HepG2 (cell line): ENCODE results near the gene HAO2. TPM values are rescaled to one million over a fixed set of nuclear protein-coding genes. Genes with fewer than 3 reads are reported as not detected.

Source experiments
- ATAC-seq: fragments of 200-7000 bp; cut with Tn5 transposase; 3 replicates; pipeline ENCODE4 v1.9.1; 2020; ENCODE audit warnings: mild to moderate bottlenecking, moderate library complexity
- BruUV-seq: library from RNA; stranded (reverse); fragments of 400-500 nt; replicated peaks from 2 replicates; lab custom pipeline; 2021; lab: Mats Ljungman, UMichigan
- CTCF ChIA-PET: fragments of 300-600 bp; formaldehyde crosslinking; extraction: SDS; loops from one replicate; lab custom pipeline; 2021; ENCODE audit warnings: low total read pairs, inconsistent platforms, low intra/inter-chr PET ratio; lab: Yijun Ruan, JAX
- POLR2A ChIA-PET: fragments of 350-600 bp; sonication (Branson Sonifier 250); formaldehyde crosslinking; loops from one replicate; lab custom pipeline; 2020; ENCODE audit warnings: antibody characterized with exemption, inconsistent platforms; lab: Yijun Ruan, JAX
- DNase-seq: peaks from one replicate; pipeline ENCODE4 v3.0.0-alpha.2; 2015; ENCODE audit warnings: low spot score
- FAIRE-seq: peaks from 3 replicates; lab custom pipeline; 2011; peaks lifted over from hg19 to GRCh38; lab: Jason Lieb, UNC
- H2AFZ ChIP-seq: one replicate; pipeline ENCODE4 v1.6.1; 2011; ENCODE audit warnings: low read length, inconsistent platforms
- H3K27ac ChIP-seq: fragments of 300-600 bp; 3 replicates; pipeline ENCODE4 v1.8.0; 2011; ENCODE audit warnings: mixed run types, mild to moderate bottlenecking, mixed read lengths, low read length, inconsistent platforms; ENCODE audit not compliant: insufficient read depth; ENCODE audit errors: extremely low read length
- H3K27me3 ChIP-seq, 2 experiments: fragments of 200-600 bp in 1 of 2; 2 replicates in 1 of 2; 3 replicates in 1 of 2; pipeline versions ENCODE4 v1.6.0 to v1.8.0; 2011; ENCODE audit warnings: low read length in 2 of 2, mild to moderate bottlenecking in 2 of 2, moderate library complexity in 2 of 2, inconsistent platforms in 1 of 2; ENCODE audit not compliant: insufficient read depth in 2 of 2, control insufficient read depth in 1 of 2
- H3K36me3 ChIP-seq, 2 experiments: fragments of 200-600 bp in 1 of 2; replicated peaks in 1 of 2; 2 replicates in 1 of 2; 3 replicates in 1 of 2; pipeline versions ENCODE4 v1.5.1 to v1.8.0; 2011; ENCODE audit warnings: low read length in 2 of 2, inconsistent platforms in 1 of 2; ENCODE audit not compliant: insufficient read depth in 2 of 2, control insufficient read depth in 1 of 2
- H3K4me1 ChIP-seq: 2 replicates; pipeline ENCODE4 v1.5.1; 2012; ENCODE audit warnings: low read length, inconsistent platforms; ENCODE audit not compliant: insufficient read depth
- H3K4me2 ChIP-seq: 2 replicates; pipeline ENCODE4 v1.6.0; 2011; ENCODE audit warnings: low read depth, low read length, inconsistent platforms
- H3K4me3 ChIP-seq, 3 experiments: fragments of 200-600 bp in 1 of 3; sonication (generic), shearing (Covaris generic) in 1 of 3; replicated peaks in 1 of 3; 2 replicates each; pipeline ENCODE4 v1.5.1; 2011 to 2016; ENCODE audit warnings: low read length in 3 of 3, inconsistent platforms in 2 of 3, low read depth in 2 of 3, mild to moderate bottlenecking in 2 of 3, control low read depth in 1 of 3, mixed read lengths in 1 of 3; ENCODE audit not compliant: insufficient read depth in 1 of 3
- H3K79me2 ChIP-seq: one replicate; pipeline ENCODE4 v1.6.1; 2011; ENCODE audit warnings: low read length, inconsistent platforms; ENCODE audit not compliant: insufficient read depth
- H3K9ac ChIP-seq: 2 replicates; pipeline ENCODE4 v1.6.0; 2011; ENCODE audit warnings: mild to moderate bottlenecking, low read depth, low read length, inconsistent platforms; ENCODE audit not compliant: insufficient read depth
- H3K9me3 ChIP-seq: 2 replicates; pipeline ENCODE4 v1.5.1; 2012; ENCODE audit warnings: mild to moderate bottlenecking, low read length
- H4K20me1 ChIP-seq: 2 replicates; pipeline ENCODE4 v1.6.0; 2011; ENCODE audit warnings: inconsistent platforms, mild to moderate bottlenecking, low read length, moderate library complexity; ENCODE audit not compliant: insufficient read depth
- ARID2 ChIP-seq: sonication (generic); formaldehyde crosslinking; IDR thresholded peaks from 2 replicates; pipeline ENCODE4 v1.8.1; 2022; ENCODE audit warnings: mild to moderate bottlenecking, missing genetic modification reagents, borderline replicate concordance
- CCDC6 ChIP-seq: sonication (generic); formaldehyde crosslinking; IDR thresholded peaks from 2 replicates; pipeline ENCODE4 v1.8.1; 2022; ENCODE audit warnings: mild to moderate bottlenecking, missing genetic modification reagents, moderate library complexity
- FOSL2 ChIP-seq: sonication (generic); formaldehyde crosslinking; IDR thresholded peaks from 2 replicates; pipeline ENCODE4 v1.4.0; 2020; ENCODE audit warnings: missing genetic modification reagents
- GATA4 ChIP-seq: sonication (generic); IDR thresholded peaks from 2 replicates; pipeline ENCODE4 v1.6.1; 2016; ENCODE audit warnings: antibody characterized with exemption, low read depth, borderline replicate concordance
- KDM2A ChIP-seq: sonication (generic); formaldehyde crosslinking; IDR thresholded peaks from 2 replicates; pipeline ENCODE4 v1.4.0; 2020; ENCODE audit warnings: low read depth, missing genetic modification reagents, borderline replicate concordance
- KDM5A ChIP-seq: fragments of 200-600 bp; sonication (generic); IDR thresholded peaks from 2 replicates; pipeline ENCODE4 v1.7.0; 2018; ENCODE audit warnings: antibody characterized with exemption, mild to moderate bottlenecking, low read length, borderline replicate concordance
- KLF15 ChIP-seq: sonication (generic); formaldehyde crosslinking; IDR thresholded peaks from 2 replicates; pipeline ENCODE4 v1.8.1; 2023; ENCODE audit warnings: borderline replicate concordance, mild to moderate bottlenecking, inconsistent platforms, missing genetic modification reagents, mixed read lengths
- MATR3 ChIP-seq: sonication (generic); formaldehyde crosslinking; IDR thresholded peaks from 2 replicates; pipeline ENCODE4 v1.4.0; 2020; ENCODE audit warnings: missing genetic modification reagents
- PAX8 ChIP-seq: sonication (generic); formaldehyde crosslinking; IDR thresholded peaks from 2 replicates; pipeline ENCODE4 v1.8.0; 2022; ENCODE audit warnings: mild to moderate bottlenecking, missing genetic modification reagents, borderline replicate concordance
- SAP130 ChIP-seq: IDR thresholded peaks from 2 replicates; pipeline ENCODE4 v1.6.1; 2016; ENCODE audit warnings: low read depth
- TCF7 ChIP-seq: sonication (generic); IDR thresholded peaks from 2 replicates; pipeline ENCODE4 v1.6.1; 2016; ENCODE audit warnings: antibody characterized with exemption, low read depth
- TEAD3 ChIP-seq: optimal IDR thresholded peaks from 2 replicates; pipeline ENCODE3; 2016; ENCODE audit warnings: borderline replicate concordance
- ZKSCAN8 ChIP-seq: IDR thresholded peaks from 2 replicates; pipeline ENCODE4 v1.6.1; 2016; ENCODE audit warnings: borderline replicate concordance, missing genetic modification reagents, missing compliant biosample characterization
- ZNF572 ChIP-seq: sonication (generic); formaldehyde crosslinking; IDR thresholded peaks from 2 replicates; pipeline ENCODE4 v1.5.1; 2020; ENCODE audit warnings: mild to moderate bottlenecking, missing genetic modification reagents
- ZNF644 ChIP-seq: IDR thresholded peaks from 2 replicates; pipeline ENCODE4 v1.6.1; 2016; ENCODE audit warnings: low read depth
- ZNF781 ChIP-seq: sonication (generic); formaldehyde crosslinking; IDR thresholded peaks from 2 replicates; pipeline ENCODE4 v1.5.1; 2020; ENCODE audit warnings: borderline replicate concordance, mild to moderate bottlenecking, missing genetic modification reagents; ENCODE audit errors: not compliant biosample characterization
- in situ Hi-C: cut with HindIII; loops from 2 replicates; pipeline ENCODE4 v1.10.0; 2017; ENCODE audit warnings: low pct_unique_long_range_greater_than_20kb; ENCODE audit not compliant: extremely low pct_ligation_motif_present
- intact Hi-C: fragments of 100-400 bp; cut with micrococcal nuclease; formaldehyde crosslinking; loops from one replicate; pipeline ENCODE4 v1.10.0; 2022; ENCODE audit not compliant: unreplicated experiment
- polyA plus RNA-seq, 8 experiments: library from polyadenylated mRNA; depleted of rRNA in 3 of 8; stranded (reverse) in 7 of 8; unstranded in 1 of 8; fragments of >200 nt; fragmentation: Illumina TruSeq in 4 of 8; extraction: Trizol in 4 of 8; gene quantifications; 2 replicates each; pipeline versions ENCODE4 v1.2.1 to v1.2.3, GENCODE V29; 2011 to 2016; ENCODE audit warnings: low read depth in 4 of 8, missing spikeins in 1 of 8, mixed read lengths in 1 of 8; ENCODE audit not compliant: insufficient read depth in 1 of 8
- total RNA-seq, 5 experiments: library from RNA; depleted of rRNA; stranded (reverse); fragments of >200 nt; fragmentation: Illumina TruSeq; extraction: Trizol; gene quantifications; 2 replicates each; pipeline ENCODE4 v1.2.3, GENCODE V29; 2016; ENCODE audit warnings: low read depth in 1 of 5
- TF ChIP-seq, protein P1 (sequence below): sonication (generic); formaldehyde crosslinking; IDR thresholded peaks from 2 replicates; pipeline ENCODE4 v1.9.0; 2021; ENCODE audit warnings: missing genetic modification reagents, mild to moderate bottlenecking, borderline replicate concordance
- TF ChIP-seq, protein P2 (sequence below): sonication (generic); formaldehyde crosslinking; IDR thresholded peaks from 2 replicates; pipeline ENCODE4 v1.4.0; 2020; ENCODE audit warnings: missing genetic modification reagents; ENCODE audit errors: not compliant biosample characterization

Gene HAO2
- total and polyA plus RNA-seq, 2 of the 13 experiments (the other 11 are each of a cell fraction or from before 2014, with no cell fraction given) = 0.05 to 0.09 TPM

DNA sequence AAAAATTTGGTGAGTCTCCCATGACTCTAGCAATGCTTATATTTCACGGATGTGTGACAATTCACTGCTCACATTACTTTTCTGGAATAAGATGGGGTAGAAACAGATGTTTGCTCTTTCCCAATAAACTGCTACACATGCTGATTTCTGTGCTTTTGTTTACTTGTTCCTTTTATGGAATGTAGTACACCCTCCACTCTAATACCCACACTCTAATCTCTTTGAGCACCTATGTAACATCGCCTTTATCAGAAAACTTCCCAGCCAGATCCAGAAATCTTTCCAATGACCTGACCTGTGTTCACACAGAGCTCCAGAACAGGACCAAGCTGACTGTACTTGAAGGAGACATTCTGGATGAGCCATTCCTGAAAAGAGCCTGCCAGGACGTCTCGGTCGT, 50.5 kb downstream of the HAO2 start (continued):
- TF ChIP-seq, protein P1, sequence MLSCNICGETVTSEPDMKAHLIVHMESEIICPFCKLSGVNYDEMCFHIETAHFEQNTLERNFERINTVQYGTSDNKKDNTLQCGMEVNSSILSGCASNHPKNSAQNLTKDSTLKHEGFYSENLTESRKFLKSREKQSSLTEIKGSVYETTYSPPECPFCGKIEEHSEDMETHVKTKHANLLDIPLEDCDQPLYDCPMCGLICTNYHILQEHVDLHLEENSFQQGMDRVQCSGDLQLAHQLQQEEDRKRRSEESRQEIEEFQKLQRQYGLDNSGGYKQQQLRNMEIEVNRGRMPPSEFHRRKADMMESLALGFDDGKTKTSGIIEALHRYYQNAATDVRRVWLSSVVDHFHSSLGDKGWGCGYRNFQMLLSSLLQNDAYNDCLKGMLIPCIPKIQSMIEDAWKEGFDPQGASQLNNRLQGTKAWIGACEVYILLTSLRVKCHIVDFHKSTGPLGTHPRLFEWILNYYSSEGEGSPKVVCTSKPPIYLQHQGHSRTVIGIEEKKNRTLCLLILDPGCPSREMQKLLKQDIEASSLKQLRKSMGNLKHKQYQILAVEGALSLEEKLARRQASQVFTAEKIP (CRISPR knock-in tag) = no peak
- TF ChIP-seq CCDC6 (CRISPR knock-in tag) = no peak
- no peak for TF ChIP-seq MATR3

DNA sequence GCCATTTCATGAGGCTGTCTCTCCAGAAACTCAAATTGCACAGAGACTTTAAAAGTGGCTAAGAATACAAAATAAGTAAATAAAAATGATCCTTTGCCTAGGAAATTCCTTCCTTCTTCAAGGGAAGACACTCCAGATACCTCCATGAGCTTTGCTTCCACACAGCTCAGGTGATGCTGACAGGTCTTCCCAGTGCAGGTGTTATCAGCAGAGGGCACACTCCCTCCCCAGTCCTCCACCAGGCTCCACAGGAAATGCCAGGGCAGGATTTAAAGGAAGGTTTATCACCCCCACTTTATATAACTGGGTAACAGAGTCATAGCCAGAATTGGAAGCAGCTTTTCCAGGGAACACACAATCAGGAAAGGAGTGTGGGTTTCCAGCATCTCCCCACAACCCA, 52.1 kb downstream of the HAO2 start:
- Histone ChIP-seq H3K36me3 (no peaks in the 10 kb centered on the region), H3K9ac (no peak overlapping the region), H3K4me3 (no peak overlapping the region), H3K79me2 (no peaks in the 10 kb centered on the region), H3K27ac (no peak overlapping the region), H3K9me3 (no peaks in the 10 kb centered on the region)
- intact Hi-C loops = no loop called here
- FAIRE-seq = no peak
- CTCF ChIA-PET = no interaction called here
- POLR2A ChIA-PET = no interaction called here
- TF ChIP-seq KDM5A = no peak
- TF ChIP-seq KLF15 (CRISPR knock-in tag) = no peak
- TF ChIP-seq, all 625 proteins: peak for 0
- Histone ChIP-seq H3K4me1 (no peaks in the 10 kb centered on the region), H2AFZ (no peak overlapping the region), H3K4me2 (no peak overlapping the region), H4K20me1 (no peaks in the 10 kb centered on the region), H3K27me3 (no peaks in the 10 kb centered on the region)
- ATAC-seq (no peak), DNase-seq (no peak)
- no TSS peak for BruUV-seq
- in situ Hi-C loops = no loop called here

DNA sequence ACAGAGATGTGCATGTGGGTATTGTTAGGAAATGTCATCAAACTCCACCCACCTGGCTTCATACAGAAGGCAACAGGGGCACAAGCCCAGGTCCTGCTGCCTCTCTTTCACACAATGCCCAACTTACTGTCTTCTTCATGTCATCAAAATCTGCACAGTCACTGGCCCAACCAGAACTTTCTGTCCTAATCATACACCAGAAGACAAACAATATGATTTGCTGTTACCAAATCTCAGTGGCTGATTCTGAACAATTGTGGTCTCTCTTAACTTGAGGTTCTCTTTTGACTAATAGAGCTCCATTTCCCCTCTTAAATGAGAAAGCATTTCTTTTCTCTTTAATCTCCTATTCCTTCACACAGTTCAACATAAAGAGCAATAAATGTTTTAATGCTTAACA, 54.0 kb downstream of the HAO2 start:
- no TSS peak for BruUV-seq
- intact Hi-C loops (no loop called here), in situ Hi-C loops (no loop called here)
- ChIA-PET CTCF (no interaction called here), POLR2A (no interaction called here)
- FAIRE-seq (no peak), DNase-seq (no peak), ATAC-seq (no peak)
- Histone ChIP-seq H4K20me1 (no peaks in the 10 kb centered on the region), H2AFZ (no peak overlapping the region), H3K4me1 (no peaks in the 10 kb centered on the region), H3K79me2 (no peaks in the 10 kb centered on the region), H3K36me3 (no peaks in the 10 kb centered on the region), H3K4me2 (no peak overlapping the region), H3K9me3 (no peaks in the 10 kb centered on the region), H3K9ac (no peak overlapping the region), H3K4me3 (no peak overlapping the region), H3K27ac (no peak overlapping the region), H3K27me3 (no peaks in the 10 kb centered on the region)
- no peak for TF ChIP-seq PAX8
- TF ChIP-seq GATA4 = no peak
- no peak for TF ChIP-seq ZNF572 (CRISPR knock-in tag)
- no peak for TF ChIP-seq KDM2A
- TF ChIP-seq SAP130 (CRISPR knock-in tag) = no peak
- no peak for TF ChIP-seq ZKSCAN8 (CRISPR knock-in tag)
- TF ChIP-seq ARID2 (CRISPR knock-in tag) = no peak
- TF ChIP-seq, protein P2, sequence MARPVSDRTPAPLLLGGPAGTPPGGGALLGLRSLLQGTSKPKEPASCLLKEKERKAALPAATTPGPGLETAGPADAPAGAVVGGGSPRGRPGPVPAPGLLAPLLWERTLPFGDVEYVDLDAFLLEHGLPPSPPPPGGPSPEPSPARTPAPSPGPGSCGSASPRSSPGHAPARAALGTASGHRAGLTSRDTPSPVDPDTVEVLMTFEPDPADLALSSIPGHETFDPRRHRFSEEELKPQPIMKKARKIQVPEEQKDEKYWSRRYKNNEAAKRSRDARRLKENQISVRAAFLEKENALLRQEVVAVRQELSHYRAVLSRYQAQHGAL = no peak
- TF ChIP-seq ZNF781 = no peak
- no peak for TF ChIP-seq ZNF644 (CRISPR knock-in tag)
- no peak for TF ChIP-seq FOSL2 (CRISPR knock-in tag)
- no peak for TF ChIP-seq TEAD3 (CRISPR knock-in tag)
- no peak for TF ChIP-seq TCF7
